ENCODE results near the gene IRGQ. TPM values are rescaled to one million over a fixed set of nuclear protein-coding genes. Genes with fewer than 3 reads are reported as not detected.

The IRGQ gene
- total and polyA plus RNA-seq, 2 donors (not counting 3 experiments of a cell fraction or from before 2014, with no cell fraction given), result 15.8 to 33.2 TPM

DNA sequence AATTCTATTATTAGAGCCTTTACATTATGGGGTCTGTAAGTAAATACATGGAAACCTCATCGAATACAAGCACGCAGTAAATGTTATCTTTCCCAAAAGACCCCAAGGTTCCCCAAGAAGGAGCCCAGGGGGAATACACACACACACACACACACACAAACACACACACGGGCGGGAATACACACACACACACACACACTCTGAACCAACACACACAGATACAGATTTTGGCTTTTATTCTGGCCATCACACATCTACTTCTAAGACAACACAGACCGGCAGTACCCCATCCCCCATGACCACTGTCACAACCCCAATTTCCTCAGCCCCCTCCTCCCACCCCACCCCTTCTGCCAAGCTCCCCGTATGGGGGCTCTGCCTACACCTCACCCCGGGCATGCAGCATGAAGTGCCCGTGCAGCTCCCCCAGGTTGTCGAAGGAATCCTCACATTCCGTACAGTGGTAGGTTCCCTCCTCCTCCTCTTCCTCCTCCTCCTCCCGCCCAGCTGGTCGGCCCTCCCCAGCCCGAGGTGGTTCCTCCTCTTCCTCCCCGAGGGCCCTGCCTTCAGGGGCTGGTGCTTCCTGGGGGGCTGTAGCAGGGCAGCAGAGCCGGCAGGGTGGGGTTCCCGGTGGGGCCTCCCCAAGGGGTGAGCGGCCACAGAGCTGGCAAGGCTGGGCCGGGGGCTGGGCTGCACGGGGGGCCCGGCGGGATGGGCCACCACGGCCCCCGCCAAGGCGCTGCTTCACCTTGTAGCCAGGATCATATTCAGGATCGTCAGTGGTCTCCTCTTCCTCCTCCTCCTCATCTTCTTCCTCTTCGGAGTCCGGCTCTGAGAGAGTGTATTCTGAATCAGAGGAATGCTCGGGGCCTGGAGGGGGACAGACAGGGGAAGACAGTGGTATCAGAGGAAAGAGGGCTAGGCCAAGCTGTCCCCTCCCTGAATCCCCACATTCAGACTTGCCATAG lies 11.6 kb upstream of the IRGQ start:
- no peaks in the 10 kb centered on the region for H3K27me3 ChIP-seq (ENCODE audit: control insufficient read depth in 2 of 2, insufficient read depth in 2 of 2, low read length in 2 of 2)
- TSS peak; percentile 47 for BruUV-seq (replicated peaks)
- peaks cover 4% of the 10 kb centered on the region for H3K79me2 ChIP-seq (ENCODE audit: control insufficient read depth, insufficient read depth, low read length)
- peaks cover 0 to 23% of the 10 kb centered on the region in 2 experiments for H3K36me3 ChIP-seq (ENCODE audit: control insufficient read depth in 2 of 2, extremely low read depth in 1 of 2, insufficient read depth in 2 of 2, low read length in 2 of 2)
- H3K4me3 ChIP-seq (replicated peaks in 1 of 3; ENCODE audit: insufficient read depth in 1 of 3, low read depth in 1 of 3, low read length in 3 of 3), result no peak overlapping the region
- H2AFZ ChIP-seq (ENCODE audit: low read depth, low read length), result no peak overlapping the region
- no peak for DNase-seq (ENCODE audit: low read depth, low spot score)
- POLR2A ChIA-PET, result no interaction called here
- no peak for FAIRE-seq
- intact Hi-C loops (cut with micrococcal nuclease) (no loop called here), dilution Hi-C loops (cut with MboI; ENCODE audit: extremely low pct_ligation_motif_present, low sequenced_read_pairs) (no loop called here)
- H3K4me2 ChIP-seq (ENCODE audit: insufficient read depth, low read length), result no peak overlapping the region
- no peaks in the 10 kb centered on the region for H3K9me3 ChIP-seq (replicated peaks; ENCODE audit: control insufficient read depth, insufficient read depth, low read length)
- H3K9me1 ChIP-seq (replicated peaks; ENCODE audit: control insufficient read depth, extremely low read depth, insufficient read depth, low read length), result no peaks in the 10 kb centered on the region
- CTCF ChIA-PET, result no interaction called here
- no peaks in the 10 kb centered on the region for H4K20me1 ChIP-seq (replicated peaks; ENCODE audit: control insufficient read depth, extremely low read depth, insufficient read depth, low read length)
- TF ChIP-seq, protein P1, sequence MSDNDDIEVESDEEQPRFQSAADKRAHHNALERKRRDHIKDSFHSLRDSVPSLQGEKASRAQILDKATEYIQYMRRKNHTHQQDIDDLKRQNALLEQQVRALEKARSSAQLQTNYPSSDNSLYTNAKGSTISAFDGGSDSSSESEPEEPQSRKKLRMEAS (IDR thresholded peaks at IDR 0.05; ENCODE audit: insufficient read depth, insufficient read length), result no peak
- TF ChIP-seq POLR2A (IDR thresholded peaks at IDR 0.05; ENCODE audit: low read depth, low read length) (no peak), GATA2 (IDR thresholded peaks at IDR 0.05; ENCODE audit: insufficient read depth, insufficient read length, low read depth, low read length) (no peak), EZH2 (IDR thresholded peaks at IDR 0.05; ENCODE audit: borderline replicate concordance, low read depth, low read length, severe bottlenecking) (no peak), CTCF (IDR thresholded peaks at IDR 0.05; ENCODE audit: extremely low read depth in 1 of 2, insufficient read depth in 1 of 2, low read depth in 1 of 2, low read length in 2 of 2) (no peak), FOS (IDR thresholded peaks at IDR 0.05; ENCODE audit: borderline replicate concordance, insufficient read depth, low read length) (no peak), MYC (IDR thresholded peaks at IDR 0.05; ENCODE audit: low read depth, low read length) (no peak), POLR2AphosphoS5 (IDR thresholded peaks at IDR 0.05; ENCODE audit: insufficient read depth, low read depth, low read length) (no peak), JUN (IDR thresholded peaks at IDR 0.05; ENCODE audit: borderline replicate concordance, insufficient read depth, insufficient read length, low read depth) (no peak)
- H3K9ac ChIP-seq (replicated peaks; ENCODE audit: extremely low read depth, insufficient read depth, low read length), result no peak overlapping the region
- H3K27ac ChIP-seq (ENCODE audit: insufficient read depth, low read depth, low read length), result no peak overlapping the region
- H3K4me1 ChIP-seq (ENCODE audit: control insufficient read depth, extremely low read depth, insufficient read depth, low read length), result no peaks in the 10 kb centered on the region
